ENCODE measurements around the gene TPX2.
"Not testable (repeated sequence)": the region's sequence is repeated elsewhere in the genome, so short reads cannot be mapped to it uniquely, and the experiment has no call there.

The TPX2 gene

DNA sequence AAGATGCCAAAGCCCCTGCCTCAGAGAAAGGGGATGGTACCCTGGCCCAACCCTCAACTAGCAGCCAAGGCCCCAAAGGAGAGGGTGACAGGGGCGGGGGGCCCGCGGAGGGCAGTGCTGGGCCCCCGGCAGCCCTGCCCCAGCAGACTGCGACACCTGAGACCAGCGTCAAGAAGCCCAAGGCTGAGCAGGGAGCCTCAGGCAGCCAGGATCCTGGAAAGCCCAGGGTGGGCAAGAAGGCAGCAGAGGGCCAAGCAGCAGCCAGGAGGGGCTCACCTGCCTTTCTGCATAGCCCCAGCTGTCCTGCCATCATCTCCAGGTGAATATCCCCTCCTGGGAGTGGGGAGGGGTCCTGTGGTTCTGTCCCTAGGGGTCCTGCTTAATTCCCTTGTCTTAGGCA, 81.1 kb downstream of the TPX2 start:
- WGBS, 2 experiments (ENCODE audit: insufficient coverage in 2 of 2), result 72 to 81% methylated on average over 4 to 5 of the region's 6 CpGs
- peaks cover 15% of the 10 kb centered on the region for H3K4me1 ChIP-seq (ENCODE audit: control insufficient read depth, insufficient read depth, low read length, poor library complexity, severe bottlenecking)
- no peaks in the 10 kb centered on the region for H3K36me3 ChIP-seq (ENCODE audit: control insufficient read depth, insufficient read depth, low read length)
- no peak overlapping the region for H3K27ac ChIP-seq (ENCODE audit: low read depth, low read length, severe bottlenecking)
- H3K4me3 ChIP-seq (ENCODE audit: extremely low read depth, insufficient read depth, low read length, poor library complexity, severe bottlenecking), result no peak overlapping the region
- no peaks in the 10 kb centered on the region for H3K9me3 ChIP-seq (ENCODE audit: control insufficient read depth, low read length)

DNA sequence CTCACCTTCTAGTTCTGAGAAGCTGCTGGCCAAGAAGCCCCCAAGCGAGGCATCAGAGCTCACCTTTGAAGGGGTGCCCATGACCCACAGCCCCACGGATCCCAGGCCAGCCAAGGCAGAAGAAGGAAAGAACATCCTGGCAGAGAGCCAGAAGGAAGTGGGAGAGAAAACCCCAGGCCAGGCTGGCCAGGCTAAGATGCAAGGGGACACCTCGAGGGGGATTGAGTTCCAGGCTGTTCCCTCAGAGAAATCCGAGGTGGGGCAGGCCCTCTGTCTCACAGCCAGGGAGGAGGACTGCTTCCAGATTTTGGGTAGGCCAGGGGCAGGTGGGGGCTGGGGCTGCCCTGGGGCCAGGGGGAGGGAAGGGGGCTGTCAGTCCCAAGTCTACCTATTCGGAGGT, 82.3 kb downstream of the TPX2 start:
- WGBS, 2 experiments (ENCODE audit: insufficient coverage in 2 of 2), result 80 to 92% methylated on average over 2 to 3 of the region's 5 CpGs
- no peaks in the 10 kb centered on the region for H3K36me3 ChIP-seq (ENCODE audit: control insufficient read depth, insufficient read depth, low read length)
- no peak overlapping the region for H3K4me3 ChIP-seq (ENCODE audit: extremely low read depth, insufficient read depth, low read length, poor library complexity, severe bottlenecking)
- H3K9me3 ChIP-seq (ENCODE audit: control insufficient read depth, low read length), result no peaks in the 10 kb centered on the region
- H3K27ac ChIP-seq (ENCODE audit: low read depth, low read length, severe bottlenecking), result no peak overlapping the region
- peaks cover 11% of the 10 kb centered on the region for H3K4me1 ChIP-seq (ENCODE audit: control insufficient read depth, insufficient read depth, low read length, poor library complexity, severe bottlenecking)

DNA sequence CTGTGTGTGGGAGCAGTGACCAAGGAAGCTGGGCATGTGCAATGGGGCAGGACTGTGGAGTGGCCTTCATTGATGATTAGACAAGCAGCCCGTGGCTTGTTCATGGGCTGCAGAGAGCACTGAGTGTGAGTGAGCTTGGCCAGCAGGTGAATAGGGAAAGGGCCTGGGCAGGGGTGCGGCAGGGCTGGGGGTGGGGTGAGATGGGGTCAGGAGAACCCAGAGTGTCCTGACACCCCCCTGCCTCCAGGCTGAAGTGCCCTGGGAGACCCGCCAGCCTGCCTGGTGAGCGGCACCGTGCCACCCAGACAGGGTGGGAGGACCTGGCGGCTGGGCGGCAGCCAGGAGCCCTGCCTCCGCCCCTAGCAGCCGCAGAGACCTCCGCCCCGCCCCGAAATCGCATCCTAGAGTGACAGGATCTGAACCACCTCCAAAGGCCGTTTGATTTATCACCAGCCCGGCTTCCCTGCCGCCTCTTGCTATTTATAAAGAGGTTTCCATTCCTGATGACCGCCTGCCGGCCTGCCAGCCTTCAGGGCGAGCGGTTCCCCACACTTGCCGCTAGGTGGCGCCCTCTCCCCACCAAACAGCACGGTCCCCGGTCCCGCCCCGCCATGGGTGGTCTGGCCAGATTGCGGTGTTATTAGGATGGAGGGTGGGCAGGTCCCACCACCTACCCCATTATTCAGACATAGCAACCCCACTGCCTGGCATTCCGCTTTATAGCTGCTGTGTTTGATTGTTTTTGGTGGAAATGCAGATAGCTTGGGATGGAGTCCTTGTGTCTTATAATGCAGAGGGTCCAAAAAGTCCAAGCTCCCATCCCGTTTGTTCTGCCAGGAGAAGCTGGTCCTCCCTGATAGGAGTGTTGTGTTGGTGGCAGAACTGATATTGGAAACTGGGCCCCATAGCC, 83.6 kb downstream of the TPX2 start:
- Histone ChIP-seq H3K4me3 (ENCODE audit: extremely low read depth, insufficient read depth, low read length, poor library complexity, severe bottlenecking) (no peak overlapping the region), H3K4me1 (ENCODE audit: control insufficient read depth, insufficient read depth, low read length, poor library complexity, severe bottlenecking) (peaks cover 11% of the 10 kb centered on the region), H3K36me3 (ENCODE audit: control insufficient read depth, insufficient read depth, low read length) (no peaks in the 10 kb centered on the region), H3K9me3 (ENCODE audit: control insufficient read depth, low read length) (no peaks in the 10 kb centered on the region), H3K27ac (ENCODE audit: low read depth, low read length, severe bottlenecking) (no peak overlapping the region)
- 32 to 40% methylated on average over 15 to 19 of the region's 29 CpGs for WGBS, 2 experiments (ENCODE audit: insufficient coverage in 2 of 2)

DNA sequence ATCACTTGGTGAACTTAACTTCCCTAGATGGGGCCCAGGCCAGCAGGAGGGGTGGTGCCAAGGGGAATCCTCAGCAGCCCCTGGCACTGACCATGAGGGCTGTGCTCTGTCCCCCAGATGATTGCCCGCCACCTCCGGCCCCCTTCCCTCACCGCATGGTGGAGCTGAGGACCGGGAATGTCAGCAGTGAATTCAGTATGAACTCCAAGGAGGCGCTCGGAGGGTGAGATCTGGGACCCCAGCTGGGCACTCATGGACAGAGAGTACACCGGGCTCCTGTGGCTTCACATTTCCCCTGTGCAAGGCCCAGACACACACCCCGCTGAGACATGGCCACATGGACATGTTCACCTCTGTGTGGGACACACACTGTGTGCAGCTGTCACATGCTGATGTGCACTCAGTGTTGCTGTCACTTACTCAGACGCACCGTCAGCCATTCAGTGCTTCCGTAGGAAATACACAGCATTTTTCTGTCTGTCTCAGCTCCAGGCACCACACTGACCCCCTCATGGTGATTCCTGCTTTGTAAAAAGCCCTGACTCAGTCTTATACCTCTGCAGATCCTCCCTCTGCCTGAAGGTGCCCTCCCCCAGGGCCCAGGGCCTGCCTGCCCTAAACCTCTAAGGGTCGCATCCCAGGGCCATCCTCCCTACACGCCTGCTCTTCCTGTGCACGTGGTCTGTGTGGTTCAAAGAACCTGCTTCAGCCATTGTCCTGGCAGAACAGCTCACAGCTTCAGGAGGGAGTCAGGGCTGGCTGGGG, 84.5 kb downstream of the TPX2 start:
- Histone ChIP-seq H3K9me3 (ENCODE audit: control insufficient read depth, low read length) (no peaks in the 10 kb centered on the region), H3K27ac (ENCODE audit: low read depth, low read length, severe bottlenecking) (no peak overlapping the region), H3K36me3 (ENCODE audit: control insufficient read depth, insufficient read depth, low read length) (no peaks in the 10 kb centered on the region), H3K4me1 (ENCODE audit: control insufficient read depth, insufficient read depth, low read length, poor library complexity, severe bottlenecking) (peaks cover 11% of the 10 kb centered on the region), H3K4me3 (ENCODE audit: extremely low read depth, insufficient read depth, low read length, poor library complexity, severe bottlenecking) (no peak overlapping the region)
- WGBS, 2 experiments (ENCODE audit: insufficient coverage in 2 of 2), result 83 to 85% methylated on average over 14 of the region's 14 CpGs

DNA sequence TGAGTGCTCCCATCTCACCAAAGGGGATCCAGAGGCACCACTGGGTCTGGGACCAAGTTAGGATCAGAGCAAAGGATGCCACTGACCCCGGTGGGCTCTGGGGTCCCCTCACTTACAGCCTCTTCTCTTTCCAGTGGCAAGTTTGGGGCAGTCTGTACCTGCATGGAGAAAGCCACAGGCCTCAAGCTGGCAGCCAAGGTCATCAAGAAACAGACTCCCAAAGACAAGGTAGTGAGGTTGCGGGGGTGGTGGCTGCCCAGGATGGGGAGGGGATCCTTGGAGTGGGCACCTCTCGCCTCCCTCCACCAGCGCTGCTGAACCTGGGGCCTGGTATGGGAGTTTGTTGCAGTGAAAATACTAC, 85.0 kb downstream of the TPX2 start:
- Histone ChIP-seq H3K27ac (ENCODE audit: low read depth, low read length, severe bottlenecking) (no peak overlapping the region), H3K4me1 (ENCODE audit: control insufficient read depth, insufficient read depth, low read length, poor library complexity, severe bottlenecking) (peaks cover 11% of the 10 kb centered on the region), H3K36me3 (ENCODE audit: control insufficient read depth, insufficient read depth, low read length) (no peaks in the 10 kb centered on the region), H3K4me3 (ENCODE audit: extremely low read depth, insufficient read depth, low read length, poor library complexity, severe bottlenecking) (no peak overlapping the region), H3K9me3 (ENCODE audit: control insufficient read depth, low read length) (no peaks in the 10 kb centered on the region)
- WGBS, 2 experiments (ENCODE audit: insufficient coverage in 2 of 2), result 60 to 100% methylated on average over 1 to 2 of the region's 4 CpGs

DNA sequence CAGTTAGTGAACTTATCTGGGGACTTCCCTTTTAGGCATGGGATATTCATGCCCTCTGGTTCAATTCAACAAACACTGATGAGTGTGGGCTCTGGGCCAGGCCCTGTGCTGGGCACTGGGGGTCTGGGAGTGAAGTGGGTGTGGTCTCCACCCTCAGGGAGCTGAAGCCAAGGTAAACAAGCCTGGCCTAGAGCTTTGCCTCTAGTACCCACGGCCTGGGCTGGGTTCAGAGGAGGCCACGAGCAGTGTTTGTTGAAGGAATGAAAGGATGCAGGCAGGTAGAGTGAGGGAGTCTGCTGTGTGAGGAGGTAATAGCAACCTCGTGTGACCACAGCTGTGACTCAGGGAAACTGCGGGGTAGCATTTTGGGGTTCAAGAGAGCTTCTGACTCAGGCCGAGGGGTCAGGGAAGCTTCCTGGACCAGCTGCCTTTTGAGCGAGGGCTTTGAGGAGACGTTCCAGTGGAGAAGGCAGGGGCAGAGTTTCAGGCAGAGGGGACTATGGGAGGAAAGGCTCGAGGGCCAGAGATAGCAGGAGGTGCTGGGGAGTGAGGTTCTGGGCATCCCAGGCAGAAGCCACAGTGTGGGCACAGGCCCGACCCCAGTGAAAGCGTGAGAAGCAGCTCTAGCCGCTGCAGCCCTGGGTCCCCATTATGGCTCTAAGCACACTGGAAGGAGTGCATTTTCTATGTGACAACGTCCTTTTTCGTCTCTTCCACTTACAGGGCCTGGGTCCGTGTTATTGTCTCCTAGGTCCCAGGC, 85.6 kb downstream of the TPX2 start:
- H3K4me1 ChIP-seq (ENCODE audit: control insufficient read depth, insufficient read depth, low read length, poor library complexity, severe bottlenecking), result peaks cover 11% of the 10 kb centered on the region
- no peaks in the 10 kb centered on the region for H3K9me3 ChIP-seq (ENCODE audit: control insufficient read depth, low read length)
- H3K4me3 ChIP-seq (ENCODE audit: extremely low read depth, insufficient read depth, low read length, poor library complexity, severe bottlenecking), result no peak overlapping the region
- no peaks in the 10 kb centered on the region for H3K36me3 ChIP-seq (ENCODE audit: control insufficient read depth, insufficient read depth, low read length)
- WGBS, 2 experiments (ENCODE audit: insufficient coverage in 2 of 2), result 93 to 94% methylated on average over 14 of the region's 14 CpGs
- H3K27ac ChIP-seq (ENCODE audit: low read depth, low read length, severe bottlenecking), result no peak overlapping the region

DNA sequence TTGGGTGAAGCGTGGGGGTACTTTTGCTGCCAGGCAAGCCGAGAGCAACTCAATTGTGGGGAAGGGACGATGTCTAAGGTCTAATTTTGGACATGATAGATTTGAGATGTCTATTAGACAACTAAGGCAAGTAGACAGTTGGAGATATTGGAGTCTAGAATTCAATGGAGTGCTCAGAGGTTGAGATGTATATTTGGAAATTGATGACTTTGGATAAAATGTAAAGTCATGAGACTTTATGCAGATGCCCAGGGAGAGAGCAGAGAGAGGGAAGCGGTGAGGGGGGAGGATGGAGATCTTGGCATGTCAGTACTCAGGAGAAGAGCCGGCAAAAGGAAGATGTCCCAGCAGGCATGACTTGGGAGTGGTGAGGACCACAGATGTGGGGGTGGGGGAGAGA, 87.0 kb downstream of the TPX2 start:
- Histone ChIP-seq H3K36me3 (ENCODE audit: control insufficient read depth, insufficient read depth, low read length) (no peaks in the 10 kb centered on the region), H3K9me3 (ENCODE audit: control insufficient read depth, low read length) (no peaks in the 10 kb centered on the region), H3K27ac (ENCODE audit: low read depth, low read length, severe bottlenecking) (no peak overlapping the region), H3K4me3 (ENCODE audit: extremely low read depth, insufficient read depth, low read length, poor library complexity, severe bottlenecking) (no peak overlapping the region), H3K4me1 (ENCODE audit: control insufficient read depth, insufficient read depth, low read length, poor library complexity, severe bottlenecking) (peaks cover 11% of the 10 kb centered on the region)
- 83 to 93% methylated on average over 5 of the region's 5 CpGs for WGBS, 2 experiments (ENCODE audit: insufficient coverage in 2 of 2)

DNA sequence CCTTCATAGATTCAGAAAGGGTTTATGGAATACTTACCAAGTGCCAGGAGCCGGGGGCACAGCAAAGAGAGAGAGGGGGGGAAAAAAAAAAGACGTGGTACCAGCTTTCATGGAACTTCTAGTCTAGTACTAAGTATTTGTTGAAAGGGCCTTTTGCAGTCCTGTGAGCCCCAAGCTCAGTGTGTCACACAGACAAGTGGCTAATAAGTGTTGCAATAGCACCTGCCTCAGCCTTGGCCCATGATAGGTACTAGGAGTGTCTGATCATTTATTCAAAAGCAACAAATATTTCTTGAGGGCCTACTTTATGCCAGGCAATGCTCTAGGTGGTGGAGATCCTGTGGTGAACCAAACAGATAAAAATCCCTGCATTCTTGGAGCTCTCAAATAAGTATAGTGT, 88.0 kb downstream of the TPX2 start:
- Histone ChIP-seq H3K4me3 (ENCODE audit: extremely low read depth, insufficient read depth, low read length, poor library complexity, severe bottlenecking) (no peak overlapping the region), H3K27ac (ENCODE audit: low read depth, low read length, severe bottlenecking) (no peak overlapping the region), H3K9me3 (ENCODE audit: control insufficient read depth, low read length) (no peaks in the 10 kb centered on the region), H3K36me3 (ENCODE audit: control insufficient read depth, insufficient read depth, low read length) (no peaks in the 10 kb centered on the region), H3K4me1 (ENCODE audit: control insufficient read depth, insufficient read depth, low read length, poor library complexity, severe bottlenecking) (peaks cover 11% of the 10 kb centered on the region)
- WGBS, 2 experiments (ENCODE audit: insufficient coverage in 2 of 2), result 89 to 90% methylated on average over 2 of the region's 2 CpGs

DNA sequence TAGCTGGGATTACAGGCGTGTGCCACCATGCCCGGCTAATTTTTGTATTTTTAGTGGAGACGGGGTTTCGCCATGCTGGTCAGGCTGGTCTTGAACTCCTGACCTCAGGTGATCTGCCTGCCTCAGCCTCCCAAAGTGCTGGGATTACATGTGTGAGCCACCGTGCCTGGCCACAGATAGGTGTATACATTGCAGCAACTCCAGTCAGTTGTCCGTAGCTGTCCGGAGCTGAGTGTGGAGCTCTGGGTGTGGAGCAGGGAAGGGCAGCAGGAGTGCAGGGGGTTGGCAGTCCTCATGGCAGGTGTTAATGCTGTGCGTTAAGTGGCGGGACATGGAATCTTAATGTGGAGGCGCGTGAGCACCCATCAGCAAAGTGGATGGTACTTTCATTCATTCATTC, 88.9 kb downstream of the TPX2 start:
- H3K36me3 ChIP-seq (ENCODE audit: control insufficient read depth, insufficient read depth, low read length); H3K4me3 ChIP-seq (ENCODE audit: extremely low read depth, insufficient read depth, low read length, poor library complexity, severe bottlenecking); H3K9me3 ChIP-seq (ENCODE audit: control insufficient read depth, low read length); H3K27ac ChIP-seq (ENCODE audit: low read depth, low read length, severe bottlenecking): not testable (repeated sequence)
- H3K4me1 ChIP-seq (ENCODE audit: control insufficient read depth, insufficient read depth, low read length, poor library complexity, severe bottlenecking), result peaks cover 10% of the 10 kb centered on the region
- 95 to 98% methylated on average over 9 of the region's 11 CpGs for WGBS, 2 experiments (ENCODE audit: insufficient coverage in 2 of 2)

DNA sequence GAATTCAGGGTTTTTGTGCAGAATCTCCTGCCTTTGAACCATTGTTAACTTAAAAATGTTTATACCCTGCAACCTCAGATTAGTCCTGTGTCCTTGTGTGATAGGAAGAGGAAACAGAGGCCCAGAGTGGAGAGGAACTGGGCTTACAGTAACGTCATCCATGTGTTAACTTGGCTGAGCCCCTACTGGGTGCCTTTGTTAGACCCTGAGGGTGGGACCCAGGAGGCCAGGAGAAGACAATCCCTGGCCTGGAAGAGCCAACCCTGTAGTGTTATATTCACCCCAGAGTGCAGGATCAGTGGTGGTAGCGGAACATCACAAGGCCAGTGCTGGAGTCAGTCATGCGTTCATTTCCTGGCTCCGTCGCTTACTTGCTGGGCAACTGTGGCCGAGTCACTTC, 90.6 kb downstream of the TPX2 start:
- Histone ChIP-seq H3K9me3 (ENCODE audit: control insufficient read depth, low read length) (no peaks in the 10 kb centered on the region), H3K36me3 (ENCODE audit: control insufficient read depth, insufficient read depth, low read length) (no peaks in the 10 kb centered on the region), H3K4me3 (ENCODE audit: extremely low read depth, insufficient read depth, low read length, poor library complexity, severe bottlenecking) (no peak overlapping the region), H3K4me1 (ENCODE audit: control insufficient read depth, insufficient read depth, low read length, poor library complexity, severe bottlenecking) (peaks cover 10% of the 10 kb centered on the region), H3K27ac (ENCODE audit: low read depth, low read length, severe bottlenecking) (no peak overlapping the region)
- 68 to 85% methylated on average over 2 to 3 of the region's 6 CpGs for WGBS, 2 experiments (ENCODE audit: insufficient coverage in 2 of 2)
